K562 (cell line): ENCODE results near the gene BBLN. TPM values are rescaled to one million over a fixed set of nuclear protein-coding genes. Genes with fewer than 3 reads are reported as not detected.

Source experiments
- BCOR ChIP-seq: fragments of 450-650 bp; IDR thresholded peaks from 2 replicates; pipeline ENCODE4 v1.6.1; 2016
- ESRRA ChIP-seq: fragments of 450-650 bp; IDR thresholded peaks from 2 replicates; pipeline ENCODE4 v1.6.1; 2014; ENCODE audit warnings: low read depth, mild to moderate bottlenecking, moderate library complexity, borderline replicate concordance
- FIP1L1 ChIP-seq: fragments of 200-400 bp; formaldehyde crosslinking; IDR thresholded peaks from 2 replicates; pipeline ENCODE4 v1.6.1; 2018; ENCODE audit warnings: mild to moderate bottlenecking, low read depth, low read length; ENCODE audit not compliant: poor library complexity, severe bottlenecking
- KLF16 ChIP-seq: IDR thresholded peaks from 2 replicates; pipeline ENCODE4 v1.6.1; 2016; ENCODE audit warnings: antibody characterized with exemption
- MCM7 ChIP-seq, 2 experiments: fragments of 450-650 bp; IDR thresholded peaks; 2 replicates each; pipeline ENCODE4 v1.6.1; 2016 to 2018
- MYBL2 ChIP-seq, 2 experiments: fragments of 450-650 bp in 1 of 2; sonication (generic) in 1 of 2; formaldehyde crosslinking in 1 of 2; IDR thresholded peaks; 2 replicates each; pipeline versions ENCODE4 v1.6.1 to v1.8.1; 2017 to 2022; ENCODE audit warnings: borderline replicate concordance in 1 of 2, inconsistent platforms in 1 of 2, low read depth in 1 of 2, mild to moderate bottlenecking in 1 of 2, missing genetic modification reagents in 1 of 2, moderate library complexity in 1 of 2
- NR2C2 ChIP-seq, 2 experiments: fragments of 200-800 bp in 1 of 2; sonication (Bioruptor generic) in 1 of 2; sonication (generic) in 1 of 2; formaldehyde crosslinking in 1 of 2; IDR thresholded peaks; 2 replicates each; pipeline versions ENCODE4 v1.6.1 to v1.8.0; 2016 to 2022; ENCODE audit warnings: mild to moderate bottlenecking in 1 of 2, missing compliant biosample characterization in 1 of 2, missing genetic modification characterization in 1 of 2, missing genetic modification reagents in 1 of 2
- RBFOX2 ChIP-seq: fragments of 200-400 bp; formaldehyde crosslinking; IDR thresholded peaks from 2 replicates; pipeline ENCODE4 v1.6.1; 2017; ENCODE audit warnings: low read depth, mild to moderate bottlenecking, low read length, moderate library complexity
- SIN3B ChIP-seq: fragments of 450-650 bp; IDR thresholded peaks from 2 replicates; pipeline ENCODE4 v1.6.1; 2017; ENCODE audit warnings: low read depth, mild to moderate bottlenecking, moderate library complexity
- SMAD4 ChIP-seq: fragments of 250-450 bp; sonication (Bioruptor Pico); conservative IDR thresholded peaks from 2 replicates; pipeline ENCODE4 v1.8.0; 2021; ENCODE audit warnings: inconsistent platforms, mild to moderate bottlenecking, moderate library complexity
- U2AF2 ChIP-seq: fragments of 200-400 bp; formaldehyde crosslinking; optimal IDR thresholded peaks from 2 replicates; pipeline ENCODE3; 2017; ENCODE audit warnings: low read depth, mild to moderate bottlenecking, low read length
- ZBTB7A ChIP-seq: IDR thresholded peaks from 2 replicates; pipeline ENCODE4 v1.6.1; 2011; ENCODE audit warnings: low read depth, mild to moderate bottlenecking, low read length, moderate library complexity, borderline replicate concordance; ENCODE audit not compliant: control insufficient read depth
- ZNF589 ChIP-seq: fragments of 200-800 bp; sonication (Bioruptor generic); IDR thresholded peaks from 2 replicates; pipeline ENCODE4 v1.6.1; 2016; ENCODE audit warnings: low read depth, missing genetic modification characterization, missing compliant biosample characterization
- ZNF778 ChIP-seq: fragments of 450-650 bp; formaldehyde crosslinking; IDR thresholded peaks from 2 replicates; pipeline ENCODE4 v1.4.0; 2020; ENCODE audit warnings: mild to moderate bottlenecking, moderate library complexity
- ZSCAN32 ChIP-seq: fragments of 450-650 bp; formaldehyde crosslinking; IDR thresholded peaks from 2 replicates; pipeline ENCODE4 v1.4.0; 2020; ENCODE audit warnings: mild to moderate bottlenecking, moderate library complexity
- polyA plus RNA-seq, 8 experiments: library from polyadenylated mRNA; depleted of rRNA in 4 of 8; stranded (reverse) in 5 of 8; unstranded in 3 of 8; fragments of >200 nt; fragmentation: Nextera tagmentation in 2 of 8; fragmentation: Illumina TruSeq in 1 of 8; extraction: Ambion mirVana in 2 of 8; extraction: Trizol in 1 of 8; gene quantifications; 2 replicates each; pipeline versions ENCODE4 v1.2.1 to v1.2.3, GENCODE V29; 2011 to 2014; ENCODE audit warnings: inconsistent platforms in 1 of 8, missing spikeins in 1 of 8
- total RNA-seq, 7 experiments: library from RNA; depleted of rRNA in 6 of 7; stranded (reverse); fragments of >200 nt in 6 of 7; fragmentation: Illumina TruSeq in 2 of 7; extraction: Trizol in 2 of 7; gene quantifications; 2 replicates each; pipeline versions ENCODE4 v1.2.1 to v1.2.3, GENCODE V29; 2011 to 2021; ENCODE audit warnings: low replicate concordance in 1 of 7
- TF ChIP-seq, protein P1 (sequence below), 2 experiments: fragments of 450-650 bp; formaldehyde crosslinking in 1 of 2; IDR thresholded peaks; 2 replicates each; pipeline versions ENCODE4 v1.4.0 to v1.6.1; 2014 to 2020; ENCODE audit warnings: mild to moderate bottlenecking in 2 of 2, borderline replicate concordance in 1 of 2, low read depth in 1 of 2
- TF ChIP-seq, protein P2 (sequence below): fragments of 450-650 bp; IDR thresholded peaks from 2 replicates; pipeline ENCODE4 v1.6.1; 2018; ENCODE audit warnings: mild to moderate bottlenecking, low read depth; ENCODE audit not compliant: partially characterized antibody

The BBLN gene
- total and polyA plus RNA-seq, 9 of the 15 experiments (the other 6 are each of a cell fraction or from before 2014, with no cell fraction given), result 4.2 to 331 (median 87.1) TPM

DNA sequence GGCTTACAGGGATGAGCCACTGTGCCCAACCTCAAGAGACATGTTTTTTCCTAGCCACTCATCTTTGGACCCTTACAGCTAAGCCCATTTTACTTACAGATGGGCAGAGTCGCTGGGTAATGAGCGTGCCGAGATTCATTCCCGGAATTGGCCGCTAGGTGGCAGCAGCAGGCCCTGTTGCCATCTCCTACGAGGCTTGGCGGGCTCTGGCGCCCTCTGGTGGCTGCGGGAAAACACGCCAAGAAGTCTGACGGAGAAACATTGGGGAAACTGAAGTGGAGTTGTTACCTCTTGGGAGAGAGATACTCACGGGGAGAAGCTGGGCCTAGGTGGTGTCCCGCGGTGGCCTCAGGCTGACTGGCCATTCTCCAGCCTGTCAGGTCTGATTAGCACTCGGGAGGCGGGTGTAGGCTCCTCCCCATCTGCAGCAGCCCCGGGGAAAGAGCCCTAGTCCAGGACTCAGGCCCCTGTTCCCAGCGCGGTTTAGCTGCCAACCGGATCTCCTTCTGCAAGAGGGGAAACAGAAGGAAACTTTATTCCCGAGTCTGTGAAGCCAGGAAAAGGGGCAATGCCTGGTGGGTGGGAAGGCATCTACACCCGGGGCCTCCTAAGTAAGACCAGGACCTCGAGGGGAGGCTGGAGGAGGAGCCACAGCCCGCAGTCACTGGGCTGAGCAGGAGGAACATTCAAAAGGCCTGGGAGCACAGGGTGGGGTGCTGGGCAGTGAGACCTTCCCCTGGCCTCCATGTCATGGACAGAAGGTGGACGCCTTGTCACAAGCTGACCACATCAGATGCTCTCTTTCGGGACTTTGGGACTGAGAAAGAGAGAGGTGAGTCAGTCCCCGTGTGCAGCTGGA is 42.2 kb upstream of the BBLN start (continued):
- TF ChIP-seq, protein P1, sequence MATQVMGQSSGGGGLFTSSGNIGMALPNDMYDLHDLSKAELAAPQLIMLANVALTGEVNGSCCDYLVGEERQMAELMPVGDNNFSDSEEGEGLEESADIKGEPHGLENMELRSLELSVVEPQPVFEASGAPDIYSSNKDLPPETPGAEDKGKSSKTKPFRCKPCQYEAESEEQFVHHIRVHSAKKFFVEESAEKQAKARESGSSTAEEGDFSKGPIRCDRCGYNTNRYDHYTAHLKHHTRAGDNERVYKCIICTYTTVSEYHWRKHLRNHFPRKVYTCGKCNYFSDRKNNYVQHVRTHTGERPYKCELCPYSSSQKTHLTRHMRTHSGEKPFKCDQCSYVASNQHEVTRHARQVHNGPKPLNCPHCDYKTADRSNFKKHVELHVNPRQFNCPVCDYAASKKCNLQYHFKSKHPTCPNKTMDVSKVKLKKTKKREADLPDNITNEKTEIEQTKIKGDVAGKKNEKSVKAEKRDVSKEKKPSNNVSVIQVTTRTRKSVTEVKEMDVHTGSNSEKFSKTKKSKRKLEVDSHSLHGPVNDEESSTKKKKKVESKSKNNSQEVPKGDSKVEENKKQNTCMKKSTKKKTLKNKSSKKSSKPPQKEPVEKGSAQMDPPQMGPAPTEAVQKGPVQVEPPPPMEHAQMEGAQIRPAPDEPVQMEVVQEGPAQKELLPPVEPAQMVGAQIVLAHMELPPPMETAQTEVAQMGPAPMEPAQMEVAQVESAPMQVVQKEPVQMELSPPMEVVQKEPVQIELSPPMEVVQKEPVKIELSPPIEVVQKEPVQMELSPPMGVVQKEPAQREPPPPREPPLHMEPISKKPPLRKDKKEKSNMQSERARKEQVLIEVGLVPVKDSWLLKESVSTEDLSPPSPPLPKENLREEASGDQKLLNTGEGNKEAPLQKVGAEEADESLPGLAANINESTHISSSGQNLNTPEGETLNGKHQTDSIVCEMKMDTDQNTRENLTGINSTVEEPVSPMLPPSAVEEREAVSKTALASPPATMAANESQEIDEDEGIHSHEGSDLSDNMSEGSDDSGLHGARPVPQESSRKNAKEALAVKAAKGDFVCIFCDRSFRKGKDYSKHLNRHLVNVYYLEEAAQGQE (IDR thresholded peaks at IDR 0.05; ENCODE audit: borderline replicate concordance), result peak; percentile 92
- TF ChIP-seq, protein P1 (CRISPR knock-in tag; IDR thresholded peaks at IDR 0.05; ENCODE audit: low read depth), result no peak
- no peak for TF ChIP-seq SMAD4
- TF ChIP-seq, protein P2, sequence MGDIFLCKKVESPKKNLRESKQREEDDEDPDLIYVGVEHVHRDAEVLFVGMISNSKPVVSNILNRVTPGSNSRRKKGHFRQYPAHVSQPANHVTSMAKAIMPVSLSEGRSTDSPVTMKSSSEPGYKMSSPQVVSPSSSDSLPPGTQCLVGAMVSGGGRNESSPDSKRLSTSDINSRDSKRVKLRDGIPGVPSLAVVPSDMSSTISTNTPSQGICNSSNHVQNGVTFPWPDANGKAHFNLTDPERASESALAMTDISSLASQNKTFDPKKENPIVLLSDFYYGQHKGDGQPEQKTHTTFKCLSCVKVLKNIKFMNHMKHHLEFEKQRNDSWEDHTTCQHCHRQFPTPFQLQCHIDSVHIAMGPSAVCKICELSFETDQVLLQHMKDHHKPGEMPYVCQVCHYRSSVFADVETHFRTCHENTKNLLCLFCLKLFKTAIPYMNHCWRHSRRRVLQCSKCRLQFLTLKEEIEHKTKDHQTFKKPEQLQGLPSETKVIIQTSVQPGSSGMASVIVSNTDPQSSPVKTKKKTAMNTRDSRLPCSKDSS, result no peak
- no peak for TF ChIP-seq ZNF778
- TF ChIP-seq U2AF2, result no peak
- 0 out of 2 replicates have a peak, but pooled peaks have one; percentile 42 for TF ChIP-seq ZBTB7A
- no peak for TF ChIP-seq ZSCAN32
- TF ChIP-seq BCOR, result 0 out of 2 replicates have a peak, but pooled peaks have one; percentile 25
- TF ChIP-seq FIP1L1, result no peak
- no peak for TF ChIP-seq ZNF589 (CRISPR knock-in tag)
- TF ChIP-seq MCM7 (IDR thresholded peaks at IDR 0.05), result no peak
- no peak; the same call in 1 of the 2 replicates for TF ChIP-seq SIN3B
- peak; percentile 63; the same call in 1 of the 2 replicates for TF ChIP-seq ESRRA
- TF ChIP-seq MYBL2 (IDR thresholded peaks at IDR 0.05; ENCODE audit: low read depth), result no peak
- no peak for TF ChIP-seq MYBL2 (CRISPR knock-in tag; IDR thresholded peaks at IDR 0.05; ENCODE audit: borderline replicate concordance)
- peak; percentile 72 for TF ChIP-seq KLF16
- TF ChIP-seq NR2C2 (CRISPR knock-in tag; IDR thresholded peaks at IDR 0.05), result peak; percentile 38; the same call in 1 of the 2 replicates
- no peak for TF ChIP-seq NR2C2 (tag; IDR thresholded peaks at IDR 0.05)
- 0 out of 2 replicates have a peak, but pooled peaks have one; percentile 23 for TF ChIP-seq RBFOX2
